Measurements from ENCODE around the gene ANKS4B. TPM values are rescaled to one million over a fixed set of nuclear protein-coding genes. Genes with fewer than 3 reads are reported as not detected.

The ANKS4B gene
- total RNA-seq, result under 1 TPM in 1 of 4 donors, not detected in 3; 0.20 TPM

GRCh38 chr16:21233521-21234150 is at the start of gene ANKS4B:
Gene ANKS4B (plus strand): TSS chr16:21233699. CDS start chr16:21233738, 39 bp downstream.
- DNase-seq (ENCODE audit: low spot score in 2 of 2), result no peak
- 82 to 84% methylated on average over 11 of the region's 11 CpGs for WGBS, 2 donors
- Histone ChIP-seq H3K27me3 (no peaks in the 10 kb centered on the region), H3K9me3 (no peaks in the 10 kb centered on the region), H3K4me3 (peak within 1 kb of the TSS in 1 of 4 donors; percentile 23), H3K36me3 (no peaks in the 10 kb centered on the region), H3K27ac (no peak within 1 kb of the TSS), H3K4me1 (no peaks in the 10 kb centered on the region)
- TF ChIP-seq POLR2A (IDR thresholded peaks at IDR 0.05), result no peak
- TF ChIP-seq CTCF (IDR thresholded peaks at IDR 0.05), result no peak
- TF ChIP-seq EP300 (IDR thresholded peaks at IDR 0.05), result no peak

GRCh38 chr16:21183995-21184394 is 49.5 kb upstream of the ANKS4B start:
- no peaks in the 10 kb centered on the region for H3K27me3 ChIP-seq
- peaks cover 0 to 21% (median 0%) of the 10 kb centered on the region in 4 donors for H3K4me1 ChIP-seq
- peaks cover 0 to 38% (median 0%) of the 10 kb centered on the region in 3 donors for H3K36me3 ChIP-seq
- no peak overlapping the region for H3K27ac ChIP-seq
- TF ChIP-seq EP300 (IDR thresholded peaks at IDR 0.05) (no peak), POLR2A (IDR thresholded peaks at IDR 0.05) (no peak), CTCF (IDR thresholded peaks at IDR 0.05) (no peak)
- no peaks in the 10 kb centered on the region for H3K9me3 ChIP-seq
- no peak overlapping the region for H3K4me3 ChIP-seq
- no peak for DNase-seq (ENCODE audit: low spot score in 2 of 2)
- 87% methylated on average over 3 of the region's 3 CpGs for WGBS, 2 donors

GRCh38 chr16:21184834-21185233 is 48.7 kb upstream of the ANKS4B start:
- H3K9me3 ChIP-seq, result no peaks in the 10 kb centered on the region
- WGBS, 2 donors, result 77 to 88% methylated on average over 3 of the region's 3 CpGs
- H3K4me1 ChIP-seq, result peaks cover 0 to 13% (median 0%) of the 10 kb centered on the region in 4 donors
- H3K4me3 ChIP-seq, result no peak overlapping the region
- peaks cover 0 to 30% (median 0%) of the 10 kb centered on the region in 3 donors for H3K36me3 ChIP-seq
- no peak for DNase-seq (ENCODE audit: low spot score in 2 of 2)
- H3K27ac ChIP-seq, result no peak overlapping the region
- TF ChIP-seq POLR2A (IDR thresholded peaks at IDR 0.05) (no peak), EP300 (IDR thresholded peaks at IDR 0.05) (no peak), CTCF (IDR thresholded peaks at IDR 0.05) (no peak)
- H3K27me3 ChIP-seq, result no peaks in the 10 kb centered on the region

GRCh38 chr16:21185659-21186325 is 47.7 kb upstream of the ANKS4B start:
- Histone ChIP-seq H3K36me3 (peaks cover 0 to 21% (median 0%) of the 10 kb centered on the region in 3 donors), H3K9me3 (no peaks in the 10 kb centered on the region), H3K27me3 (no peaks in the 10 kb centered on the region), H3K4me1 (peaks cover 0 to 7% (median 0%) of the 10 kb centered on the region in 4 donors), H3K27ac (no peak overlapping the region), H3K4me3 (no peak overlapping the region)
- TF ChIP-seq EP300 (IDR thresholded peaks at IDR 0.05), result no peak
- no peak for TF ChIP-seq POLR2A (IDR thresholded peaks at IDR 0.05)
- no peak for TF ChIP-seq CTCF (IDR thresholded peaks at IDR 0.05)
- WGBS, 2 donors, result 82% methylated on average over 12 of the region's 12 CpGs
- DNase-seq (ENCODE audit: low spot score in 2 of 2), result no peak

- no peak for TF ChIP-seq EP300 (IDR thresholded peaks at IDR 0.05)
- no peak for TF ChIP-seq CTCF (IDR thresholded peaks at IDR 0.05)
- TF ChIP-seq POLR2A (IDR thresholded peaks at IDR 0.05), result no peak
- no peak overlapping the region for H3K27ac ChIP-seq
- H3K4me1 ChIP-seq, result peaks cover 0 to 7% (median 0%) of the 10 kb centered on the region in 4 donors
- no peaks in the 10 kb centered on the region for H3K9me3 ChIP-seq
- peaks cover 0 to 16% (median 0%) of the 10 kb centered on the region in 3 donors for H3K36me3 ChIP-seq
- no peak for DNase-seq (ENCODE audit: low spot score in 2 of 2)
- H3K27me3 ChIP-seq, result no peaks in the 10 kb centered on the region
- H3K4me3 ChIP-seq, result no peak overlapping the region
- 40 to 41% methylated on average over 4 of the region's 4 CpGs for WGBS, 2 donors
Measured at GRCh38 chr16:21186326-21186691, 47.2 kb upstream of the ANKS4B start.
